ES-I3 (cell line): ENCODE measurements around the gene WDR33.
"Not testable (repeated sequence)": the region's sequence is repeated elsewhere in the genome, so short reads cannot be mapped to it uniquely, and the experiment has no call there.

ENCODE experiments used
- H3K36me3 ChIP-seq: 2 replicates; pipeline ENCODE4 v1.6.1; 2013; ENCODE audit warnings: mild to moderate bottlenecking, low read length, control low read depth, moderate library complexity; ENCODE audit not compliant: insufficient read depth
- H3K4me1 ChIP-seq: 2 replicates; pipeline ENCODE4 v1.6.1; 2013; ENCODE audit warnings: mild to moderate bottlenecking, control low read depth, low read length; ENCODE audit not compliant: insufficient read depth
- H3K9ac ChIP-seq: 2 replicates; pipeline ENCODE4 v1.6.1; 2013; ENCODE audit warnings: low read depth, mild to moderate bottlenecking, low read length, moderate library complexity
- H3K9me3 ChIP-seq: 2 replicates; pipeline ENCODE4 v1.6.1; 2013; ENCODE audit warnings: mild to moderate bottlenecking, low read length, moderate library complexity; ENCODE audit not compliant: control insufficient read depth, insufficient read depth

Gene WDR33

DNA sequence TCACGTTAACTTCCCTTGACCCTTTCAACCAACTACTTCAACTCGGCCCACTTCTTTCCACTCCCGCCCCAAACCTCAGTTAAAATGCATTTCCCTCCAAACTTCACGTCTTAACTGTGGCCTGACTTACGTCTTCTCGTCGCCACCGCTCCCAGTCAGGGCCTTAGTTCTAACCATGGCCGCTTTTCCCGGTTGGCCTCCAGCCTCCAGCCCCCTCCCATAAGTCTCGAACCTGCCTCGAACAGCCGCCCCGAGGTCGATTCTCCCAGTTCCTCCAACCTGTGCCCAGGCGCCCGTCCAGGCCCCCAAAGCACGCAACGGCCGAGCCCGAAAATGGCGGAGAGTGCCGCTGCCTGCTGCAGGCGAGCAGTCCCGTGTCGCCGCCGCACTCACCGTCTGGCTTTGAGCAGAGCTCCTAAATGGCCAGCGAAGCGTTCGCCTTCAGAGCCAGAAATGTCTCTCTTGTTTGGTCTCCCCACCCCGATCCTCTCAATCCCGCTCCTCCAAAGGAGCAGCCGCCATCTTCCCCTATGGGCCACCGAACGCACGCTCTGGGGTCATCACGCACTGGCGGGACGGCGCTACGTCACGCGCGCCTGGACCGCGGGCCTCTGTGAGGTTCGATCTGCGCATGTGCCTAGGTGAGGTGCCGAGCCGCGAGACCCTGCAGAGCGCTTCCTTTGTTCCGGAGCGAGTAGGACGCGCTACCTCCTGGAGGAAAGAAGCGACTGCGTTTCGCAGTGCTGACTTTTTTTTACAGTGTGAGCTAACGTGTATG is at the start of gene WDR33:
TSS of gene WDR33 (minus strand) at position 553 of the 778 bp plus-strand sequence. CDS start 40,190 bp downstream, outside the sequence.
- Histone ChIP-seq H3K9me3 (no peaks in the 10 kb centered on the region), H3K9ac (peak within 1 kb of the TSS; percentile 98), H3K36me3 (no peaks in the 10 kb centered on the region), H3K4me1 (peaks cover 3% of the 10 kb centered on the region)

DNA sequence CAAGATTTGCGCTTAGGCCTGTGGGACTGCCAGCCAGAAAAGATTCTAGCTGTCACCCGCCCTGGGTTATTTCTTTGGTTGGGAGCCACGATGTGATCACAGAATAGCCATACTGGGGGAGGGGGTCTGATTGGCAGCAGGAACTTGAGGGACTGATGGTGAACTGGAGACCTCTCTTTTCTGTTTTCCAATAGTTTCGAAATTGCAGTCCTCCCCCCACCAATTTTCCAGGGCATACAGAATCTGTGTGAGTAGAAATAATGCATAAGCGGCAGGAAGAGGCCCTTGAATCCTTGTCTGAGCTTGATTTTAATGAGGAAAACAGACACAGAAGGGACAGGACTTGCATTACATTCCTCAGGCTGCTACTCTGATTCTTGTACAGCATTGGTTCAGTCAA is 49.2 kb upstream of the WDR33 start:
- Histone ChIP-seq H3K4me1 (peaks cover 10% of the 10 kb centered on the region), H3K9ac (no peak overlapping the region; the same call in 1 of the 2 replicates)

DNA sequence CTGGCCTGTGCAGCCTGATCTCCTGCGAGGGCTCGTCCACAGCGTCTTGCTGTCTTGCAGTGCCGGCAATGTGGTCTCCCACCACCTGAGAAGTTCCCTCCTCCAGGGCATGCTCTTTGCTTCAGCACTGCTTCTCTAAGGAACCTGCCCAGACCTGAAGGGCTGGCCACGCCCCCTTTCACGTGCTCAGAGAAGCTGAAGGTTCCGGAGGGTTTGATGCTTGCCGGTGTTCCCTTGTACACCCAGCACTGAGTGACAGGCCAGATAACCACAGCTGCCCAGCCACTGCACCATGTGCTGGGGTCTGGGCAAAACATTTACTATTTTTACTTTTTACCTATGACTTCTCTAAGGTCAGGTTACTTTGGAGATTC is 48.7 kb upstream of the WDR33 start:
- peaks cover 10% of the 10 kb centered on the region for H3K4me1 ChIP-seq
- H3K9ac ChIP-seq, result no peak overlapping the region; the same call in 1 of the 2 replicates
- peaks cover 9% of the 10 kb centered on the region for H3K36me3 ChIP-seq
- H3K9me3 ChIP-seq, result no peaks in the 10 kb centered on the region

More for the DNA sequence above, 49.2 kb upstream of the WDR33 start:
- H3K36me3 ChIP-seq, result peaks cover 13% of the 10 kb centered on the region
- H3K9me3 ChIP-seq, result no peaks in the 10 kb centered on the region

DNA sequence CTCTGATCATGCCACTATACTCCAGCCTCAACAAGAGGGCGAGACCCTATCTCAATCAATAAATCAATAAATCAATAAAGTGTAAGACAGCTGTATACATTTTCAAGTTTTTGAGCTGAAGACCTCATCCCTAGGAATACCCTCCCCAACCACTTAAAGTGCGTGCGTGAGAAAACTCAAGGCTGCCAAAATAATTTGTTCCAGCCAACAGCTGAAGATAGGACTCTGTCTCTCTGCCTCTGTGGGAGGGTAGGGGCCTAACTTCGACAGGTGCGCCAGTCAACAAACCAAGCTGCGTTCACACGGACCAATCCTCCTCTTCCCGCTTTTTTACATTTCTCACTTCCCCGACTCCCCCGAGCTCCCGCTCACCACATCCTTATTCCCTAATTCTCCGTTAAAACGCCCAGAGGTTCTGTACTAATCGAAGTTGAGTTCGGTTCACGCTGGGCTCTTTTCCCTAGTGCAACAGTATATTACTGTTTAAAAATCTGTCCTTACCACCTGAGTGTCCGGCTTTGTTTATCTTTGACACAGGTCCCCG is 46.4 kb upstream of the WDR33 start:
- Histone ChIP-seq H3K36me3 (peaks cover 4% of the 10 kb centered on the region; the same call in 1 of the 2 replicates), H3K4me1 (peaks cover 10% of the 10 kb centered on the region), H3K9me3 (no peaks in the 10 kb centered on the region), H3K9ac (peak overlapping the region; percentile 99)

DNA sequence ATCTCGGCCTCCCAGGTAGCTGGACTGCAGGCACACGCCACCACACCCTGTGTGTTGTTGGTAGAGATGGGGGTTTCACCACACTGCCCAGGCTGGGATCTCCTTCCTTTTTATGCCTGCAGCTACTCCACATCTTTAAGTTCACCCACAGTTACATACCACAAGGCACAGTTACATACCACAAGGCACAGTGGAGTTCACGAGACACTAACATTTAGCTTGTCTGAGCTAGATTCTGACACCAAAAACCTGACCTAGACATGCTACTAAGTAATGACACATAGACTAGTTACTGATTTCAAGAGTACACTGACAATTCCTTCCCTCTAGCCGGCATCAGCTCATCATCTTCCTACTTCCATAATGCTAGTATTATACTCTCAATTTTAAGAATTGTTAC is 42.7 kb upstream of the WDR33 start:
- H3K9me3 ChIP-seq, result no peaks in the 10 kb centered on the region
- no peaks in the 10 kb centered on the region for H3K4me1 ChIP-seq
- no peak overlapping the region for H3K9ac ChIP-seq
- peaks cover 4% of the 10 kb centered on the region for H3K36me3 ChIP-seq

DNA sequence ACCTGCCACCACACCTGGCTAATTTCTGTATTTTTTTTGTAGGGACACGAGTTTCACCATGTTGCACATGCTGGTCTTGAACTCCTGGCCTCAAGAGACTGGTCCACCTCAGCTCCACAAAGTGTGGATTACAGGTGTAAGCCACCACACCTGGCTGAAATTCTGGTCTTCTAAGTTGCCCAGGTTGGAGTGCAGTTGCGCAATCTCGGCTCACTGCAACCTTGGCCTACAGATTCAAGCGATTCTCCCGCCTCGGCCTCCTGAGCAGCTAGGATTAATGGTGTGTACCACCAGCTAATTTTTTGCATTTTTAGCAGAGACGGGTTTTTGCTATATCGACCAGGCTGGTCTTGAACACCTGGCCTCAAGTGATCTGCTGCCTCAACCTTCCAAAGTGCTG is 41.4 kb upstream of the WDR33 start:
- peaks cover 8% of the 10 kb centered on the region for H3K36me3 ChIP-seq
- H3K4me1 ChIP-seq, result no peaks in the 10 kb centered on the region
- H3K9me3 ChIP-seq, result no peaks in the 10 kb centered on the region
- no peak overlapping the region for H3K9ac ChIP-seq

DNA sequence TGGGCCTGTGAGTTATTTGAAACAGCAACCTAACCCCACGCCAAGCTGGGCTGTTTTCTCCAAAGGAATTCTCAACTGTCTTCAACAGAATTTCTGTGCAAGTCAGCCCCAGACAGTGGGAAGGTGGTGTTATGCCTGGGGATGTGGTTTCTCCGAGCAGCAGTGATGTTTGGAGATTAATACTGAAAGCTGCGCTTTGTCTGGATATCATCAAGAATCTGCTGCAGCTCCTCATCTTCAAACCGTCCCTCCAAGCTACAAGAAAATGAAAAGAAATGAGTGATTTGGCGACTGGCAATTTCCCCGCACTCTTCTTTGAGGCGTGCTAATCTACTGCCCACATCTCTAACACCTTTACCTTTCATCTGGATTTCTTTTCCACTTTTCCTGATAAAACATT is 37.0 kb upstream of the WDR33 start:
- Histone ChIP-seq H3K36me3 (peaks cover 16% of the 10 kb centered on the region), H3K4me1 (no peaks in the 10 kb centered on the region), H3K9ac (no peak overlapping the region), H3K9me3 (no peaks in the 10 kb centered on the region)

DNA sequence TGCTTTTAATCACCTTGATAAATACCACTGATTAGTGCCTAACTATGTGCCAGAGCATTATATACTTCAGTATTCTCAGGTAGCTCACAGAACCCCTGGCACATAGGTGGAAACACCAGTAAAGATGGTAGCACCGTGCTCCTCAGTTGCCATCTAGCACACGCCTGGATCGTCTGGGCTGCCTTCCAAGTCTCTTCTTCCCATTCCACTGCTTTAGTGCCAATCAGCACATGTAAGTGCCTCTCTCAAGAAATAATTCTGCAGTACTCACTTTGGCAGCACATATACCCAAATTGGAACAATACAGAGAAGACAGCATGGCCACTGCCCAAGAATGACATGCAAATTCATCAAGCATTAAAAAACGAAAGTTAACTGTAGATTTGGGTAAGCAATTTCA is 34.0 kb upstream of the WDR33 start:
- Histone ChIP-seq H3K9me3 (no peaks in the 10 kb centered on the region), H3K9ac (no peak overlapping the region), H3K36me3 (peaks cover 16% of the 10 kb centered on the region), H3K4me1 (no peaks in the 10 kb centered on the region)

DNA sequence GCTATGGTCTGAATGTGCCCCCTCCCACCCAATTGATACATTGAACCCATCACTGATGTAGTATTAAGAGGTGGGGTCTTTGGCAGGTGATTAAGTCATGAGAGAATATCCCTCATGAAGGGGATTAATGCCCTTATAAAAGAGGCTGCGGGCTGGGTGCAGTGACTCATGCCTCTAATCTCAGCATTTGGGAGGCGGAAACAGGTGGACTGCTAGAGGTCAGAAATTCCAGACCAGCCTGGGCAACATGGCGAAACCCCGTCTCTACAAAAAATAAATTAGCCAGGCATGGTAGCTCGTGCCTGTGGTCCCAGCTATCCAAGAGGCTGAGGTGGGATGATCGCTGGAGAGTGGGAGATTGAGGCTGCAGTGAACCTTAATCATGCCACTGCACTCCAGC is 32.7 kb upstream of the WDR33 start:
- Histone ChIP-seq H3K36me3 (peaks cover 16% of the 10 kb centered on the region), H3K4me1 (no peaks in the 10 kb centered on the region), H3K9ac (no peak overlapping the region), H3K9me3 (no peaks in the 10 kb centered on the region)

DNA sequence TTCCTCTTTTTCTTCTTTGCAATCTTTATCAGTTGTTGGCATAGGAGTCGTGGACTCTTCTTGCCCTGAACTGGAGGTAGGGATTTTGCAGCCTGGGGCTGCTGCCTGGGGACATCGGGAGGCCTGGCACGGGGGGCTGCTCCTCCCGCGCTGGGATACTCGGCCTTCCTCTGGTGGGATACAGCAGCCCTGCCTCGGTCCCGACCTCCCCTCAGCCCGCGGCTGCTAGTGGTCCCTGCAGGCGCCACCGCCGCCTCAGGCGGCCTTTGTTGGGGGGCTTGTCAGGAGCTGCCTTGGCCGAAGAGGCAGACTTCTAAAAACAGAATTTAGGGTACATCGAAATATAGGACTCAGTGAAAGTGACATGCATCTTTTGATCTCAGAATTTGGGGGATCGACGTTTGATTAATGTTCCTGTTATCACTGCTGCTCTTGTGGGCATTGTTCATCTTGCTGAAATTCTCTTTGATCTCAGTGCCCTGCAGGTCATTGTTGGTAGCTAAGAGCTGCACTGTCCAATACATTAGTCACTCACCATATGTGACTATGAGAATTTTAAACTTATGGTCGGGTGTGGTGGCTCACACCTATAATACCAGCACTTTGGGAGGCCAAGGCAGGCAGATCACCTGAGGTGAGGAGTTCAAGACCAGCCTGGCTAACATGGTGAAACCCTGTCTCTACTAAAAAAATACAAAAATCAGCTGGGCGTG is 30.7 kb upstream of the WDR33 start:
- Histone ChIP-seq H3K4me1 (no peaks in the 10 kb centered on the region), H3K36me3 (peaks cover 5% of the 10 kb centered on the region; the same call in 1 of the 2 replicates), H3K9me3 (no peaks in the 10 kb centered on the region), H3K9ac (no peak overlapping the region)

DNA sequence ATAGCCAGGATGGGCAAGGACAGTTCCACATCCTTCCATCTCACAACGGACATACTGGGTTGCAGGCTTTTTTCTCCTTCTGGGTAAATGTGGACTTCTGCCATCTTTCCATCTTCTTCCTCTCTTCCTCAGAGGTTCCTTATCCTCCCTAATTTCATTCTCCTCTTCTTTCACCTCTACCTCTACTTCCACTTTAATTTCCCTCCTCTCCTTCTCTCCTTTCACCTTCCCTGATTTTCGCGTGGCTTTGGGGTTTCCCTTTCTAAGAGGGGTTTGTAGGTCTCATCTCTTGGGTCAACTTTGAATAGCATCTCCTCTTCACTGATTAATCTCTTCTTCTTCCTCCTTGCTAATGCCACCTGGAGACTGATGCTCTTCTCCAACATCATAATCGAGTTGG is 29.9 kb upstream of the WDR33 start:
- no peaks in the 10 kb centered on the region for H3K4me1 ChIP-seq
- no peaks in the 10 kb centered on the region for H3K9me3 ChIP-seq
- H3K36me3 ChIP-seq, result no peaks in the 10 kb centered on the region; the same call in 1 of the 2 replicates
- no peak overlapping the region for H3K9ac ChIP-seq

DNA sequence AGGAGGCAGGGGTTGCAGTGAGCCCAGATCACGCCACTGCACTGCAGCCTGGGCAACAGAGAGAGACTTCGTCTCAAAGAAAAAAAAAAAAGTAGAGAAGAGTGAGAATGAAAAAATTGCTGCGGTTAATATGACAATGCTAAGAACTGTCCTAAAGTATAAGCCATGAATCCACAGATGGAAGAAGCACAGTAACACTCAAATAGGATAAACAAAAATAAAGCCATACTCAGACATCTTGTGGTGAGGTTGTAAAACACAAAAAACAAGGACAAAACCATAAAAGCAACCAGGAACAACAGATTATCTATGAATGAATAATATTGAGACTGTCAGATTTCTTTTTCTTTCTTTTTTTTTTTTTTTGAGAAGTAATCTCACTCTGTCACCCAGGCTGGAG is 24.0 kb upstream of the WDR33 start:
- Histone ChIP-seq H3K9me3 (no peaks in the 10 kb centered on the region), H3K36me3 (no peaks in the 10 kb centered on the region), H3K9ac (no peak overlapping the region), H3K4me1 (peaks cover 9% of the 10 kb centered on the region; the same call in 1 of the 2 replicates)

DNA sequence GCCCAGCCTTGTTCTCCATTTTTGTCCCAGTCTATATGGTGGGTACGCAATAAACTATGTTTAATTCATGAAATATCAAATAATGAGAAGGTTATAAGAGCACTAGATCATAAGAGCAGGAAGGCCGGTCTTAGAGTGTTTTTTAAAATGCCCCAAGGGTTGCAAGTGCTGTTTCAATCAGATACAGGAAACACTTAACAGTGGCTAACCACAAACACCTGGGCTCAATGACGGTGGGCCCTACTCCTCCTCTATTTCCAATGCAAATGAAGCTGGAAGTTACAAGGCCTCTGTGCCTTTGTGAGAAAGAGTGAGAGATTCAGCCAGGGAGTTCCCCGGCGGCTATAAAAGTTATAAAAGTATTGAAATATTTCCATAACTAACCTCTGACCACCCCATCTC is 18.9 kb upstream of the WDR33 start:
- H3K9ac ChIP-seq, result peak overlapping the region; percentile 23; the same call in 1 of the 2 replicates

DNA sequence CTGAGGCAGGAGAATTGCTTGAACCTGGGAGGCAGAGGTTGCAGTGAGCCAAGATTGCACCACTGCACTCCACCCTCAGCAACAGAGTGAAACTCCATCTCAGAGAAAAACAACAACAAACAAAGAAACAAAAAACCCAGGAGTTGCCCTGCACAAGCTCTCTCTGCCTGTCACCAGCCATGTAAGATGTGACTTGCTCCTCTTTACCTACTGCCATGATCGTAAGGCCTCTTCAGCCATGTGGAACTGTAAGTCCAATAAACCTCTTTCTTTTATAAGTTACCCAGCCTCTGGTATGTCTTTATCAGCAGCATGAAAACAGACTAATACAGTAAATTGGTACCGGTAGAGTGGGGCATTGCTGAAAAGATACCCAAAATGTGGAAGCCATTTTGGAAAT is 15.7 kb upstream of the WDR33 start:
- H3K9ac ChIP-seq, H3K36me3 ChIP-seq: not testable (repeated sequence)
- Histone ChIP-seq H3K4me1 (peaks cover 15% of the 10 kb centered on the region), H3K9me3 (peaks cover 20% of the 10 kb centered on the region)

More for the DNA sequence above, 18.9 kb upstream of the WDR33 start:
- Histone ChIP-seq H3K9me3 (peaks cover 20% of the 10 kb centered on the region), H3K36me3 (no peaks in the 10 kb centered on the region), H3K4me1 (peaks cover 15% of the 10 kb centered on the region)

DNA sequence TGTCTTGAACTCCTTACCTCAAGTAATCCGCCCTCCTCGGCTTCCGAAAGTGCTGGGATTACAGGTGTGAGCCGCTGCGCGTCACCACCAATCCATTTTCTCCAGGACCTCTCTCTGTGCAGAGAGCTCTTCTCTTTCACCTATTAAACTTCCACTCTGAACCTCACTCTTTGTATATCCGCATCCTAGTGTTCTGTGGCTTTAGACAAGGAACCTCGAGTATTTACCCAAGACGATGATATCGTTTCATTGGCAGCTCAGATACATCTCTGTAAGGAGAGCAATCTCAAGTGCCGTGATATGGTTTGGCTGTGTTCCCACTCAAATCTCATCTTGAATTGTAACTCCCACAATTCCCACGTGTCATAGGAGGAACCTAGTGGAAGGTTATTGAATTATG is 15.1 kb upstream of the WDR33 start:
- no peaks in the 10 kb centered on the region for H3K36me3 ChIP-seq
- no peak overlapping the region for H3K9ac ChIP-seq
- H3K4me1 ChIP-seq, result peaks cover 15% of the 10 kb centered on the region
- H3K9me3 ChIP-seq, result peaks cover 24% of the 10 kb centered on the region
